DMS153 treated with DMSO at 0.1 percent for 48 hours (cell line): ENCODE results near the gene HOXA5.
A peak's percentile ranks its signal among the peaks of the same experiment; 100 is the strongest.

Source experiments
- DNase-seq: peaks from one replicate; lab custom pipeline; 2025; ENCODE audit not compliant: unreplicated experiment; lab: John Stamatoyannopoulos, UW

Gene HOXA5

DNA sequence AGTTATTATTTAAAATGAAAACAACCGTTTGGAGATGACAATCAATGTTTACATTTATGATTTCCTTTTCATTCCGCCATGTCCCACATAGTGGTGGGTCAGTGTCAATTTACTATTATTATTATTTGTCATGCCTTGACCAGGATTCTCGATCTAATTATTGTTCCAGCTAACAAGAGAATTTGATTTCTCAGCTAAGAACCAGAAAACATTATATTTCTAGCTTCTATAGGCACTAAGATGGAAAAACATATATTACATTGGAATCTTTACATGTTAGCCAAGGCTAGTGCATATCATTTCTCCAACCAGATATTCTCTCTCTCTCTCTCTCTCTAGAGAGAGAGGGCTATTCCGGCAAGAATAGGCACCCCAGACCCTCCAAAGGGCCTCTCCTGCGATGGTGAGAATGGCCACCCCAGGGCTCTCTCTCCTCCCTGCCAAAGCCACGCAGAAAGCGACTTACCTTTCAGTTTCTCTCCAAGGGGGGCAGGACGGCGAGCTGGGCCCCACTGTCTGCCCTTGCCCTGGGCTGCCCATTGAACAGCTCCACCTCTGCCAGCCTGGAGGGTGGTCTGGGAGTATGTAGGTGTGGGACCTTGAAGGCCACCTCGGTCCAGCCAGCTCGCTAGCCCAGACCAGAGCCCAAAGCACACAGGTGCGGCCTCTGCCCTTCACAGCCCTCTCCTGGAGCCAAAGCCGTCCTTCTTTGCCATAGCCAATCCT, 6.5 kb upstream of the HOXA5 start:
- no peak for DNase-seq

DNA sequence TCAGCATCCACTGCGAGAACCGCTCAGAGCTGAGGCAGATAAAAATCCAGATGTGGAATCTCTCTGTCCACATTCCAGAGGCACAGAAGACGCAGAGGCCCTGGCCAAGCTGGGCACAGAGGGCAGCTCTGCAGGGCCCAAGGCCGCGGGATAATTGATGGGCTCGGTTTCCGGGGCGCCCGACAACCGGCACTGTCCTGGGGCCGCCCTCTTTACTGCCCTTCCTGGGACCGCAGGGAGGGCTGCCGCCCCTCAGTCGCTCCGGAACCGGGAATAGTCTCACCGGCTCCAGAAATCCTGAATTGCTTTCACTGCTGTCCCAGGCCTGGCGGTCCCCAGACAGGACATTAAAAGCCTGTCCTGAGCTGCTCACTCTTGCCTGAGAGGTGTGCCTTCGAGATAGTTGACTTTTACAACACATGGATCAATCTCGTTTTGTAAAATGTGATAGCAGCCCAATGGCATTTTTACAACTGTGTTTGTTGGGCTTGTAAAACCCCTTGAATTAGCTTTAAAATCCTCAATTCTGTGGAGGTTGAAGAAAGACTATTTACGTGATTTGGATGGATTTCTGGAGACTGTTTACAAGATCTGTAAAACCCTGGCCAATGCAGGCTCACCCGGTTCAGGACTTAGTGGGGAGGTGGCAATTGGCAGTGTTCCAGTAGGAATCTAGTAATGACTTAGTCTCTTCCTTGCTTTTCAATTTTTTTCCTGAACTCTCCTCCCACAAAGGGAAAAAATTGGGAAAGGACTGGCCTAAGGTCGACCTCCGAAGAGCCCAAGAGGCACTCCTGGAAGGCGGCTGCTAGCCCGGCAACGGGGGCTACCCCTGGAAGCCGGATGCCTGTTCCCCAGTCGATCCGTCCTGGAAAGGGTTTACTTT, 5.5 kb upstream of the HOXA5 start:
- DNase-seq = no peak

DNA sequence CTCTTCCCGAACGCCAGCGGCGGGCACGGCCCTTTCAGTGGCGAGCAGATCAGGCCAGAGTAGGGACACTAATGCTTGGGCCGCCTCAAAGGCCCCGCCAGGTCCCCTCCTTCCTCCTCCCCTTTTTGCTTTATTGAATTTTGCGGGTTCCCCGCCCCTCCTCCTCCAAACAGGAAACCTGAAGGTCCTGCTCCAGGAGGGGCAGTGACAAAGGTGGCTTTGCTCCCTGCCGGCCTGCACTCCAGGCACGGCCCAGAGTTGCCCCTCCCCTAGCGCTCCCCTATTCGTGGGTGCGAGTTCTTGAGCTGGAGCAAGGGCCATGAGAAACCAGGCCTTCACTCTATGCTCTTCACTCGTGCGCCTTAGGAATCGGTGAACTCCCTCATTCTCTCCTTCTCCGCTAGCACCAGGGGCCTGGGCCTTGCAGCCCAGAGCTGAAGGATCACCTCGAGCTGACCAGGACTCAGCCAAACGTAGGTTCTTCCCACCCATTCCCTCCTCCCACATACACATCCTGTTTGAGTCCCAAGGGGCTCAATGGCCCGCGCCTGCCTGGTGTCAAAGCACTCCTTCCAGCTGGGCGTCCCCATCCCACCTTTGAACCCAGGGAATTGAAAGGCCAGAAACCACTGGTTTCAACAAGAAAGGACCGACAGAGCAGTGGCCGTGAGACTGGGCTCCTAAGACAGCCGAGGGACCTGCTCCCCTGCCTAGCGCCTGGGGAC, 4.7 kb upstream of the HOXA5 start:
- peak; percentile 68 for DNase-seq

DNA sequence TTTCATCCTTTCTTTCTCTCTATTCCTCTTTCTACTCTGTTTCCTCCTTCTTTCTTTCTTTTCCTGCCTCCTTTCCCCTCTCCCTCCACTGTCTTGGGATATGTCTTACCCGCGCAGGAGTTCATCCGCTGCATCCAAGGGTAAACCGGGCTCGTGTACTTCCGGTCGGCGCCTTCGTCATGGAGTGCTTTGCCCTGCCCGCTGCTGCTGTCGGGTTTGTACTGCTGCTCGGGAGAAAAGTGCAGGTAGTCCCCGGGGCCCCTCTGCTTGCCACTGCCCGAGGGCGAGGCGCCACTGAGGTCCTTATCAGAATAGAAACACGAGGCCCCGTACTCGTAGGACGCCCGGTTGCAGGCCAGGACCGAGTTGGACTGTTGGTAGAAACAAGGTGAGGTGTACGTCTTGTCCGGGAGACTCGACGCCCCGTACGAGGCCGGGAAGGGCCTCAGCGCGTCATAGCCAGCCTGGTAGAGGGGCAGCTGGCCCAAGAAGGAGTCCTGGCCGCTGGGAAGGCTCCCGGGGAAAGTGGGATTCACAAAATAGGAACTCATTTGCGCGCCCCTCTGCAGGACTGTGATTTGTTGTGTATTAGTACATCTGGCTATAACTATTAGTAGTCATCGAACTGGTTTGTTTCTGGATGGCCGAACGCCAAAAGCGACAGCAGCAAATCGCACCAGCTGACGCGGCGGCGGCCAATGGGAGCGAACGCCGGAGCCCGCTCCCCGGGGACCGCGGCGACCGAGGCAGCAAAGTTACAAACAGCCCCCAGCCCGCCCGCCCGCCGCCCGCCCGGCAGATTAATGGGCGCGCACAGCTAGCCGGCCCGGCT, 3.9 kb upstream of the HOXA5 start, which contains the start of gene HOXA6:
TSS of gene HOXA6 (minus strand) at position 576 of the 832 bp plus-strand sequence. CDS start at position 551, 25 bp downstream.
- peak; percentile 85 for DNase-seq

DNA sequence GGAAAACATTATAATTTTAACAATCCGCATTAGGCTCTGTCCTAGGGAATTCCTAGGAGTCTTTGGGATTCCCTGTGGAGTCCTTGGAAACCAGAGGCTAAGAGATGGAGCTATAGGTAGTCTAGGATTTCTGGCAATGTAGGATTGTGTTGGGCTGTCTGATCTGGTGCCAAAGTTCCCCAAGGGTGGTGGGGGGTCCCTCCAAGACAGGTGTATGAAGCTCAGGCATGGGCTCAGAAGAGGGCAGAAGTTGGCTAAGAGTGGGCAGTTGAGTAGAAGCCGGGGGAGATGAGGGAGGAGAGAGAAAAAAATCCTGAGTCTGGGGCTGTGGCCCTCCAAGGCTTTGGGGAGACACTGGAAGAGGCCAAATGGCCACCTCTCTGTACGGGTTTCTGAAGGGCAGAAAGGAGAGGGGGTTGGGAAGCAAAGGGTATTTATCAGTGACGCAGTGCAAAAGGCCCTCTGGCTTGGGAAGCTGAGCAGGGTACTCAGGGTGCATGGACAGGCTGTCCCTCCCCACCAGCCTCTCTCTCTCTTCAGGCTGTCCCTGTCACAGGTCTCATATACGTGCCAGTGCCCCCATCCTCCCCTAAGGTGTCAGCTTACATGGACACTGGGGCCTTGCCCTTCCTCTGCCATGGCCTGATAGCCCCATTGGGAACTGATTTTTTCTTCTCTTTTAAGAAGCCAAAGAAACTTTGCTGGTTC, 3.2 kb upstream of the HOXA5 start:
- no peak for DNase-seq

DNA sequence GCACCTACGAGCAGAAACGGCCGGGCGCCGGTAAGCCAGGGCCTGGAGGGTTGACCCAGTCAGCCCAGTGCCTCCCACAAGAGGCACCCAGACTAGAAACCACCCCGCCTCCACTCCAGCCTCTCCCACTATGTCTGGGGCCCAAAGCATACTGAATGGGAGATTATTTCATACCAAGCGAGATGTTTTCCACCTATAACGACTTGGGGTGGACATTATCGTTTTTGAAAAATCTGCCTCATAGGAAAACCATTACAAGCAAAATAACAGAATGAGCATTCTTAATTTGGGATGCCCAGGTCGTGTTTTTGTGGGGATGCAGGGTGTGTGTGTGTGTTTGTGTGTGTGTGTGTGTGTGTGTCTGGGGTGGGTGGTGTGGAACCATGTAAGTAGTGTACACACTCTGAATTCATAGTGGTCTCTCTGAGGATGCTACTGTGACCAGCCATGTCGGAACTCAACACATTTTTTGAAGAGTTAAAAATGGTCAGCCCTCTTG, 2.5 kb upstream of the HOXA5 start:
- no peak for DNase-seq

DNA sequence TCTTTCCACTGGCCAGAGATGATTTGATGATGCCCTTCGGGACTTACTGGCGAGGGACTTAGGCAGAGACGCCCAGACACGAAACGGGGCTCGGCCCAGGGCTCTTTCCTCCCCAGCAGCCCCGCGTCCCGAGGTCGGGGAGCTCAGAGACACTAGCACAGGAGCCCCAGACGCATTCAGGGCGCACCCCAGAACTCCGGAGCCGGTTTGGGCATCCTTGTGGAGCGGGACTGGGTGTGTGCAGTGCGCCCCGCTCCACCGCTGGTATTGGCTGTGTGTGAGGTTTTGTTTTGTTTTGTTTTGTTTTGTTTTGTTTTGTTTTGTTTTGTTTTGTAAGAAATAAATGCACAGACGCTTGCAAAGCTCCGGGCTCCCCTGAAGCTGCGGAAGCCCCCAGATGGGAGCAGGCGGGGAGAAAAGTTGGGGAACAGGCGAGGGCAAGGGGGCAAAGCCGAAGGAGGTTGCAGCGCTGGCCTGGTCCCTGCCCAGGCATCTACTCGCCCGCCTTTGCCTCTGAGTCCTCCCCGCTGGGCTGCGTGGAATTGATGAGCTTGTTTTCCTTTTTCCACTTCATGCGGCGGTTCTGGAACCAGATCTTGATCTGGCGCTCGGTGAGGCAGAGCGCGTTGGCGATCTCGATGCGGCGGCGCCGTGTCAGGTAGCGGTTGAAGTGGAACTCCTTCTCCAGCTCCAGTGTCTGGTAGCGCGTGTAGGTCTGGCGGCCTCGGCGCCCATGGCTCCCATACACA, 1.9 kb upstream of the HOXA5 start:
- DNase-seq = no peak

DNA sequence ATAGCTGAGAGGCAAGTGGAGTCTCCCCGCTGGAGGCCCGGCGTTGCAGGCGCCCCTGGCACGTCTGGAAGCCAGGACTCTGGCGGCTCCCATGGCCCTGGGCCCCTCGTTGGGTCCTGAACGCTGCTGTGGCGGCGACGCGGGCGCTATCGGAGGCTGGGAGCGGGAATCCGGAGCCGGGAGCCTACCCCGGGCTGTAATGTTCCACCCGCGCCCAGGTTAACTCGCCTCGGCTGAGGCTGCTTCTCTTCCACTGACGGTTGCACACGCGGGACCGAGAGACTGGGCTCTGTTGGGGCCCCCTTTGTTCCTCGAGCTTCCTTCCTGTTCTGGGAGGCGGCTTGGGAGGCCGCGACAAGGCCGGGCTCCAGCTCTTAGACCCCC, 1.3 kb upstream of the HOXA5 start:
- DNase-seq = no peak

DNA sequence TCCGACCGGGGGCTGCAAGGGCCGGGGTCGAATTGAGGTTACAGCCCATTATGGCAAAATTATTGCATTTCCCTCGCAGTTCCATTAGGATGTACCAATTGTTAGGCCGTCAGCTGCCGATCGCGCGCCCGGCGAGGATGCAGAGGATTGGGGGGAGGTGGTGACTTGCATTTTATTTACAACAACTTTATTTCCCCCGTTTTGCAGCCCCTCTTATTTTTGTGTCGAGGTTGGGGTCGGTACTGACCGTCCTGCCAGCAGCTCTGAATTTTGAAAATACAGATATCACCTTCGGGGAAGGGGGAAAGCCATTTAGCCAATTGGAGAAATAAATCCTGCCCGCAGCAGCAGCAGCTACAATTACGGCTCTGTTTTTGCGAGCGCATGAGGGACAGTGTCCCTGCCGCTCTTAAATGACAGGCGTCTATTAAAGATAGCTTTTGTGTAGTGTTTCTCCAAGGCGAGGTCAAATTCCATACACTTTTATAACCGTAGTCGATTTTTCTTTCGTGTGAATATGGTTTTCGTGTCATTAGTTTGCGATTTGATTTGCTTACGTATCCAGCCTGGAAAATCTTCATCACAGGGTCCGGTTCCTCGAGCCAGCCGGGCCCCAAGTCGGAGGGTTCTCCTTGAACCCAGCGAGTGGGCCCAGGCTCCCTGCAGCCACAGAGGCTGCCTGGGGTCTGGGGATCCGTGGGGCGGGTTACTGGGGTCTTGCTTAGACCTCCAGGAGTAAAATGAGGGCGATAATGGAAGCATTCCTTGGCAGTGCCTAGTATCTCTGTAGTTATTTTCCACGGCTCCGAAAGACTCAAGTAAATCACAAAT, 684 bp upstream of the HOXA5 start:
- DNase-seq = no peak

DNA sequence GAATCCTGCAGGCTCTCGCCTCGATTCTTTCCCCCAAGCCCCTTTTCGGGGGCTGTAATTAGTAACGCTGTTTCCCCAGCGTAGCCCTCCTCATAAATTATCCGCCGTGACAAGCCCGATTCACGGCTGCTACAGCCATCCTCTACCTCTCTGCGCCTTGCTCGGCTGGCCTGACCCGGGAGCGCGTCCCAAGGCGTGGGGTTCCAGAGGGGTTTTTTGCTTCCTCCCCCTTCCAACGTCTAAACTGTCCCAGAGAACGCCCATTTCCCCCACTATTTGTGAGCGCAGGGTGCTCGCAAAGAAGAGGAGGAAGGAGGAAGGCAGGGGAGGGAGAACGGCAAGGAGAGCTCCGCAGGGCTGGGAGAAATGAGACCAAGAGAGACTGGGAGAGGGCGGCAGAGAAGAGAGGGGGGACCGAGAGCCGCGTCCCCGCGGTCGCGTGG, 880 bp downstream of the HOXA5 start:
- DNase-seq = no peak

DNA sequence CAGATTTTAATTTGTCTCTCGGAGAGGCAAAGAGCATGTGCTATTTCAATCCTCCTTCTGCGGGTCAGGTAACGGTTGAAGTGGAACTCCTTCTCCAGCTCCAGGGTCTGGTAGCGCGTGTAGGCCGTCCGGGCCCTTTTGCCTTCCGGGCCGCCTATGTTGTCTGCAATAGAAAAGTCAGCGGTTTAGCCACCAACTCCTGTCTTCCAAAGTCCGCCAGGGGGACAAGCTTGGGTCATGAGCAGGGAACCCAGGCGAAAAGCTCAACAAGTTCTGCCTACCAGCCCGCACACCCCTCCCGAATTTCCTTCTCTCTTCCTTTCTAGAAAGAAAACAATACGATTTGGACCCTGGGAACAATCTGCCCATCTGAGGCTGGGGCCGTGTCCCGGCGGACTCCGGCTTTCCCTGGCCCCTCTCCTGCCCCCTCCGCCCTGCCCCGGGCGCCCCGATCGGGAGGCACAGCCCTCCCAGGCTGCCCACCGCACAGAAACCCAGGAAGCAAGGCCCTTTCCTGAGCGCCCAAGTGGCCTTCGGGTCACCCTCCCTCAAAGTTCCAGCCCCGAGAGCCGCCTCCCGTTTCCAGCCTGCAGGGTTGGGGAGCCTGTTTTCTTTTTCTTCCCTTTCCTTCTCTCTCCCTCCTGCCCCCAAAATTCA, 1.4 kb downstream of the HOXA5 start:
- DNase-seq = no peak

DNA sequence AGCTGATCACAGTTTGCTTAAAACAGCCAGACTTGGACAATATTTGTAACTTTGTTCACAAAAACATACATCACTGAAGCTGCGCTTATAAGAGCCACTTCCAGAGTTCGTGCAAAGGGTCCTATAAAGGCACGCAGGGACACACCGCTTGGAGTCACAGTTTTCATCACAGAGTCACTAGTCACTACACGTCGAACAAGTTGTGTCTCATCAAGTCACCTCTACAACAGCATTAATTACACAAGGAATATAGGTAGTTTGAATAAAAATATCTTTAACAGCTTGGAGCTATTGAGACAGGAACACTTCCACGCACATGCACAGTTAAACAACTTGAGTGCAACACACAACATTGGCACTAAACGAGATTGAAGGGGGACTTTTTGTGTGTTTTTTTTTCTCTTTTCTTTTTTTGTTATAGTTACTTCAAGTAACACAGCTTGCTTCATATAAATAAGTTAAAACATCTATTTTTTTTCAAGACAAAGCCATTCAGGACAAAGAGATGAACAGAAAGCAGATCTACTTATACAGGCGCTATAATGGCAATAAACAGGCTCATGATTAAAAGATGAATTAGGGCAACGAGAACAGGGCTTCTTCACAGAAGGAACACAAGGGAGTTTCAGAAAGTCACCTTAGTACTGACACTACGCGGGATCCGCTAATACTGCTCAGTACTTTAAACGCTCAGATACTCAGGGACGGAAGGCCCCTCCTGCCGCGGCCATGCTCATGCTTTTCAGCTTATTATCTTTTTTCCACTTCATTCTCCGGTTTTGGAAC, 2.2 kb downstream of the HOXA5 start:
- DNase-seq = no peak

DNA sequence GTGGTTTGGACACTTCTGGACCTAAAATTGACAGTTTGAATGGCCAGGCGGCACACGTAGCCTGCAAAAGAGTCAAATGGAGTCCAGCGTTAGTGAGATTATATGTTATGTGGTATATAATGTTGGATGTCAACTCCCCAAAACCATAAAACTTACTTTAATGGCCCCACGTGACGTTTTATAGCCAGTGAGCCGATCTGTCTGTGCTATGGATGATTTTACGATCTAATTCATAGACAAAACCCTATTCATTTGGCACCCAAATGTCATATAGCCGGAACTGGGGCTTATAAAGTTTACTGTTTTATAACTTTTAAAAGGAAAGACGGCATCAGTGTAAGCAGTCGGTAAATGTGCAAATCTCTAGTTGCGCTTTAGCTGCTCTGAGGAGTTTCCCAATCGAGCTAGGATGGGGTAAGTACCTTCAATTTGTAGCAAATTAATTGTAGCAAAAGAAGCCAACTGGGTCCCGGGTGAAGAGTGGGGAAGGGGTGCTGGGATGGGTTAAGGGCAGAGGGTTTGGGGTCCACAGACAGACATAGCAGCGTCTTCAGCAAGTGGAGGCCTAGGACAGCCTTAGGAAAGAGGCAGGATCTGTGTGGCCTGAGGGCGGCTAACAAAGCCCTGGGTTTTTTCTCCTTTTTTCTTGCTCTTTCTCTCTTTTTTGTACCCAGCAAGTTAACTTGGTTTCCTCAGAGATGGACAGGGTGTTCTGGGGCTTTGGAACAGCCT, 3.2 kb downstream of the HOXA5 start:
- DNase-seq = no peak

DNA sequence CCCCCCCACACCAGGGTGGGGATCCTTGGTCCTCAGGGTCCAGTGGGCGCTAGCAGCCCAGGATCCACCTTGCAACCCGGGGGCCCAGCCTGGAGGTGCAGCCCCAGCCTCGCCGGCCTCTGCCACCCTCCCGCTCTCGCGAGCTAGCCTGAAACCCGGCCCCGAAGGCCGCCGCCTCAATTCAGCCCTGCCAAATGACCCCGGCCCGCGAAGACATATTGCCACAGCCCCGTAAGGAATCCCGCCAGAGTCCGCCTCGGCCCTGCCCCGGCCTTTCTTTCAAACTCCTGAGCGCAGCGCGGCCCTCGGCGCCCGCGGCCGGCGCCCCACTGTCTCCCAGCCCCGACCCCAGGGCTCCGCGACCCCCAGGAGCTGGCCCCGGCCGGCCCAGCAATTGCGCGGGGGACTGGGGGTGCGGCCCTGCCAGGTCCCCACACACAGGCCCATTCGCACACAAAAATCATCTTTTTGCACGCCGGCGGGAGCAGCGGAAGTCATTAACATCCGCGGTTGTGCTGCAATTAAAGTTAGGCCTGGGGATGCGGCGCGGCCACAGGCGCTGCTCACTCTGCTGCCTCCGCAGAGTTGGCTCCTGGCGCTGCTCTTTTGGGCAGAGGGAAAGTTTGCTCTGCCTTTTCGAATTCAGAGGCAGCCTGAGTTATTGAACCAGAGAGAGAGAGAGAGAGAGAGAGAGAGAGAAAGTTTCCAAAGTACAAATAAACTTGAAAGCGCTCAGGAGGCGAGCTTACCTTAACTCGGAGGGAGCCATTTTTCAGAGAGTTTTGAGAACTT, 4.0 kb downstream of the HOXA5 start:
- no peak for DNase-seq

DNA sequence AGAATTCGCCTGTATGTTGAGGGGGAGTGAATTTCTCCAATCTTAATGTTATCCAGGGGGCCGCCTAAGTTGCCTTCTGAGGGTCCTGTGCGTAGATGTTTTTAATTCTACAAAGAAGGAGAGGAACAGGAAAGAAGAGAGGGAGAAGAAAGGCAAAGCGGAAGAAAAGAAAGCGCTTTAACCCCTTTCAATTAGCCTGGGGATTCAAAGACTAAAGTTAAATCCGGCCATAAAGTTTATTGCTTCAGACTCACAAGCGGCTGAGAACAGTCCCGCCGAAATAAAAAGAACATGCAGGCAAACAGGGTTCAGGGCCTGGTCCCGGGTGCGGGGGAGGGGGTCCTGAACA, 4.5 kb downstream of the HOXA5 start:
- DNase-seq = no peak

DNA sequence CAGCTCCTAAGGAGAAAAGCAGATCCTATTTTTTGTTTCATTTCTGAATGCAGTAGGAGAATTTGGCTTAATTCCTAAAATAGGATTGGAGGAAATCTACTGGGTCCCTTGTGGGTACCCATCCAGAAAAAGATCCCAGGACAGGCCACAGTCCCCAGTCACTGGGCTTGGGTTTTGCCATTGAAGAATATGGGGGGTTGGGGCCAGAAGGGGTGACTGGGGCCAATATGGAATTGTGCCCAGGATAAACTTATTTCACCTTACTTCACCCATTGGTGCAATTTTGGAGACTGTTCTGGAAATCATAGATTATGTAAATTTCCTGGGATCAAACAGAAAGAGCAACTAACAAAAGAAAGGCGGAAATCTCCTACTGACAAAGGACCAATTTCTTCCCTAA, 5.0 kb downstream of the HOXA5 start:
- no peak for DNase-seq
